NCI-H1694 treated with DMSO at 0.1 percent for 48 hours (cell line): Measurements from ENCODE around the gene UCK2.
A peak's percentile ranks its signal among the peaks of the same experiment; 100 is the strongest.

Experiments
- DNase-seq: peaks from one replicate; lab custom pipeline; 2025; lab: John Stamatoyannopoulos, UW

The UCK2 gene

GRCh38 chr1:165938844-165939243, 111.4 kb downstream of the UCK2 start:
- DNase-seq, result no peak

DNA sequence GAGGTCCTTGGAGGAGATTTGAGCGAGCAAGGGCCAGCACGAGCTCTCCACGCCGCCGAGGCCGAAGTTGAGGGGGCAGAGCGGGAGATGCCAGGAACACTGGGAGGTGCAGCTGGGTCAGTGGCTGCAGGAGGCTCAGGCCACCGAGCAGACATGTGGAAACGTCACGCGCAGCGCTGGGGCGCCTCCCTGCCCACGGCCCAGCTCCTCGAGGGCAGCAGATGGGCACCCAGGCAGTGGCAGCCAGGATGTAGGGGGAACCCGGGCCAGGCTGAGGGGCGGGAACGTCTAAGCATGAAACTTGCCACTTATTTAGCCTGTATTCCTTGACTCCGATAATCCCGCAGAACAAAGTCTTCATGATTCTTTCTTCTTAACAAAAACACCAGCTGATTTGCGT, 114.1 kb downstream of the UCK2 start:
- DNase-seq, result no peak

DNA sequence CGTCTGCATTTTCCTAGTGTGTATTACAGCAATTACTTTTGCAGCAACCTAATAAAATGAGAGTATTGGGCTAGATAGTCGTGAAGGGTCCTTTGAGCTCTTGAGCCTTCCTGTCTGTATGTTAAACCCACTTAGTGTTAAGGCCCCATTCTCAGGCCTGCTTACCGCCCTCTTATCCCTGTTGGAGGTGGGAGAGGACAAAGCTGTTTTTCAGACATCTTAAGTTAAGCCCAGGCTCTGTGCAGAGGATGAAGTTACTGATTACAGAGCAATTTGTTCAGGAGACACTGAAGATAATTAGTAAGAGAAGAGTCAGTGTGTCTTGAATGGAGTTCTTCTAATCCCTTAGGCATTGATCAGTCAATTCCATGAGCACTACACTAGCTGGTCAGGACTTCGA, 114.6 kb downstream of the UCK2 start:
- no peak for DNase-seq

- peak; percentile 92 for DNase-seq
These were observed 115.6 kb downstream of the UCK2 start for GRCh38 chr1:165942927-165943597.

DNA sequence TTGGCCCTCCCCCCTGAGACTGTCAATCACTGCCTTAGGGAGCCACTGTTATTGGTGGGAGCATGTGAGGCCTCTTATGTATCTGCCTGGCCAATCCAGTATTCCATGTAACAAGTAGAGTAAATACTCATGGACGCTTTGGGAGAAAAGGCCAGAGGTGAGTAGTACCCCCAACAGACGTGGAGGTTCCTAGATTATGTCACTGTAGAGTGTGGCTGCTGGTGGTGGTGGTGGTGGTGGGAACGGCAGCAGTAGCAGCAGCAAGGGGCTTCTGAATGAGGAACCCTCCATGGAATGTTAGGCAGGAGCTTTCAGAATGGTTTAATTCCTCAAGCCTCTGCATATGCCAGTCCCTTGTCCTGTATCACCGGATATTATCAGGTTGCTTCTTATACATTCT, 118.5 kb downstream of the UCK2 start:
- DNase-seq, result no peak

DNA sequence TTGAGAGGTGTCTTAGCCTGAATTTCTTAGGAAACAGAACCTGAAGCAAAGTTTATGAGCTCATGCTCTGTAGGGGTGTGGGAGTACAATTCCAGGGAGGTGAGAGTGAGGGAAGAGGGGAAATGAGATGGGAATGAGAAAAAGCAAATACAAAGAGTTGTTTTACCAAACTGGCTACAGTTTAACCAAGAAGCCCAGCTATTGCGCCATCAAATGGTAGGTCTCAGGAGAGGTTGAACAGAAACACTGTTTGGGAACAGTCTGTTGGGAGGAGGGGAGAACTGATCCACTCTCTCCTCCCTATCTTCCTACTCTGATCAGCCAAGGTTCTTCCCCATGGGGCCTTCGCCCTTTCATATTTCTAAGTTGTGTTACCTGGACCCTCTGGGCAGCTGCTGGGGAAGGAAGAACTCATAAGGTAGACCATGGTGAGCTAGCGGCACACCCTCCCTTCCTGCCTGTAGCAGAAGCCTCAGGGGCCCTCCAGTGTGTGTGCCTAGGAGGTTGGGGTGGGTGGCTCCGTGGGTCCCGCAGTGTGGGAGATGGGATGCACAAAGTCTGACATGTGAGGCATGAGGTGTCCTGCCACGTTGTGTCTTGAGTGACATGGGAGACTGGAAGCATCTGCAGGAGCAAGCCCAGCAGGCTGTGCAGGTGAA, 120.5 kb downstream of the UCK2 start:
- no peak for DNase-seq

- DNase-seq, result no peak
These were observed 122.1 kb downstream of the UCK2 start for GRCh38 chr1:165949335-165950130.

DNA sequence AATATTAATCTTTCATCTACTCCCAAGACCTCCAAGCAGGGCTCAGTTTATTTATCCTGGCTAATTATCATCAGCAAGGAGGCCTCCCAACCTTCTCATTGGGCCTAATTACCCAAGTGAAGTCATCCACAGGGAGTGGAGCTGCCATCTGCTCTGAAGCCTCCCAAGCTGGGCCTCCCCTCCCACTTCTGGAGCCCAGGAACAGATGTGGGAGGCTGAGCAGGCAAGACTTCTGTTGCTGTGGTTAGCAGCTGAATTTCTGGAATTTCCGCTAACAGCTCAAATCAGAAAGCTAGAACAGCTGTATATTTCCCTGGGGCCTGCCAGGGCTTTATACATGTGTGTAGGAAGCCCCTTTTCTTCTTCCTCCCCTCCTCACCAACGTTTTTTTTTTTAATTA, 127.5 kb downstream of the UCK2 start:
- DNase-seq, result peak; percentile 95

DNA sequence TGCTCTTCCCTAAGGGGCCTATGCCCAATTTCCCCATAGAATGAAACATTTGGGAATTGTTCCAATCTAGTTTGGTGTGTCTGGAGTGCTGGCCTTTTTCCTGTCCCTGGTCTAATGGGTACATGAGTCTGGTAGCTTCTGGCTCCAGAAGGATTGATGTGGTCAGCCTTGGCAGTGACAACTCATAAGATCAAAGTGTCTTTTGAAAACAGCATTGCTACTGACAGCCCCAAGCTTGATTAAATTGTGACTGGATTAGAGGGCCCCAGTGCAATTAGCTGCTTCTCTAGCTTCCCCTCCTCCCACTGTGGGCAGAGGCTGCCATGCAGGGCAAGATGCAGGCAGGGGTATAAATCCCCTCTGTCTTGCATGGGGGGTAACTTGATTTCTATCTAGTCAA, 130.9 kb downstream of the UCK2 start:
- DNase-seq, result no peak

DNA sequence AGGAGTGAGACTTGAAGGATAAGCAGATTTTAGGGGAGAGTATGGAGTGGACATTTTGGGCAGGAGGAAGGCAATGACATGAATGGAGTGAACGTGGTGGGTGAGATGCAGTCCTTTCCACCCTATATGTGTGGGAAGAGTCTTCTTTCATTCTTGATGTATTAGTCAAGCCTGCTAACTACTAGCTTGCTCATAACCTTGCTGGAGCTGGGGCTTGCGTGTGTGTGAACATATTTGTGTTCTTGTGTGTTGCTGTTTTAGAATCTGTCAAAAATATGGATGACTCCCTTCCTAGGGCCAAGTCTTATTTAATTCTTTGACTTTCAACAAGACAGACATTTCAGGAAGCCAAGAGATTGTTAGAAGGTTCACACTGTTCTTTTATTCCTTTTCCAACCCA, 132.7 kb downstream of the UCK2 start:
- DNase-seq, result no peak

GRCh38 chr1:165960881-165961280, 133.5 kb downstream of the UCK2 start:
- no peak for DNase-seq
